ENCODE results near the gene SRRM4. TPM values are rescaled to one million over a fixed set of nuclear protein-coding genes. Genes with fewer than 3 reads are reported as not detected.

The SRRM4 gene
- total RNA-seq, 1 experiment from 2014 or later, result not detected

GRCh38 chr12:119069147-119069642 lies 87.9 kb downstream of the SRRM4 start:
- no TSS peak for BruUV-seq (replicated peaks)
- H3K9me3 Mint-ChIP-seq (ENCODE audit: unreplicated experiment), result peaks cover 20% of the 10 kb centered on the region
- no peaks in the 10 kb centered on the region for H3K27me3 Mint-ChIP-seq (ENCODE audit: insufficient read depth, unreplicated experiment)
- ChIA-PET POLR2A (no interaction called here), CTCF (no interaction called here)
- no peak overlapping the region for H3K27ac Mint-ChIP-seq (ENCODE audit: low read depth, unreplicated experiment)
- no peak overlapping the region for H3K4me3 Mint-ChIP-seq (ENCODE audit: unreplicated experiment)
- DNase-seq (ENCODE audit: unreplicated experiment), result no peak
- no peaks in the 10 kb centered on the region for H3K4me1 Mint-ChIP-seq (ENCODE audit: insufficient read depth, unreplicated experiment)
- no peak for TF ChIP-seq CTCF (IDR thresholded peaks at IDR 0.05; ENCODE audit: unreplicated experiment)
- H3K36me3 Mint-ChIP-seq (ENCODE audit: insufficient read depth, unreplicated experiment), result no peaks in the 10 kb centered on the region
- intact Hi-C loops (cut with micrococcal nuclease), result no loop called here

- no peak overlapping the region for H3K4me3 Mint-ChIP-seq (ENCODE audit: unreplicated experiment)
- H3K27ac Mint-ChIP-seq (ENCODE audit: low read depth, unreplicated experiment), result no peak overlapping the region
- no peak for DNase-seq (ENCODE audit: unreplicated experiment)
- TF ChIP-seq CTCF (IDR thresholded peaks at IDR 0.05; ENCODE audit: unreplicated experiment), result no peak
- ChIA-PET CTCF (interaction anchor here (0.6 kb wide), 1 partner anchor 374 kb away, joined by 3 read pairs; no protein-coding TSS in a partner anchor), POLR2A (no interaction called here)
- intact Hi-C loops (cut with micrococcal nuclease), result no loop called here
- H3K36me3 Mint-ChIP-seq (ENCODE audit: insufficient read depth, unreplicated experiment), result no peaks in the 10 kb centered on the region
- no peaks in the 10 kb centered on the region for H3K4me1 Mint-ChIP-seq (ENCODE audit: insufficient read depth, unreplicated experiment)
- H3K27me3 Mint-ChIP-seq (ENCODE audit: insufficient read depth, unreplicated experiment), result no peaks in the 10 kb centered on the region
- peaks cover 20% of the 10 kb centered on the region for H3K9me3 Mint-ChIP-seq (ENCODE audit: unreplicated experiment)
- no TSS peak for BruUV-seq (replicated peaks)
These were observed 89.8 kb downstream of the SRRM4 start for GRCh38 chr12:119071176-119071575.

- peaks cover 16% of the 10 kb centered on the region for H3K9me3 Mint-ChIP-seq (ENCODE audit: unreplicated experiment)
- BruUV-seq (replicated peaks), result no TSS peak
- ChIA-PET CTCF (no interaction called here), POLR2A (no interaction called here)
- H3K27ac Mint-ChIP-seq (ENCODE audit: low read depth, unreplicated experiment), result no peak overlapping the region
- intact Hi-C loops (cut with micrococcal nuclease), result no loop called here
- no peak for TF ChIP-seq CTCF (IDR thresholded peaks at IDR 0.05; ENCODE audit: unreplicated experiment)
- no peaks in the 10 kb centered on the region for H3K27me3 Mint-ChIP-seq (ENCODE audit: insufficient read depth, unreplicated experiment)
- H3K4me1 Mint-ChIP-seq (ENCODE audit: insufficient read depth, unreplicated experiment), result no peaks in the 10 kb centered on the region
- no peaks in the 10 kb centered on the region for H3K36me3 Mint-ChIP-seq (ENCODE audit: insufficient read depth, unreplicated experiment)
- no peak overlapping the region for H3K4me3 Mint-ChIP-seq (ENCODE audit: unreplicated experiment)
- no peak for DNase-seq (ENCODE audit: unreplicated experiment)
These were observed 90.4 kb downstream of the SRRM4 start for GRCh38 chr12:119071638-119072231.

GRCh38 chr12:119072440-119072839 lies 91.1 kb downstream of the SRRM4 start:
- ChIA-PET POLR2A (no interaction called here), CTCF (no interaction called here)
- BruUV-seq (replicated peaks), result no TSS peak
- DNase-seq (ENCODE audit: unreplicated experiment), result no peak
- no peak overlapping the region for H3K4me3 Mint-ChIP-seq (ENCODE audit: unreplicated experiment)
- H3K27ac Mint-ChIP-seq (ENCODE audit: low read depth, unreplicated experiment), result no peak overlapping the region
- no peaks in the 10 kb centered on the region for H3K4me1 Mint-ChIP-seq (ENCODE audit: insufficient read depth, unreplicated experiment)
- intact Hi-C loops (cut with micrococcal nuclease), result no loop called here
- H3K9me3 Mint-ChIP-seq (ENCODE audit: unreplicated experiment), result peaks cover 11% of the 10 kb centered on the region
- H3K27me3 Mint-ChIP-seq (ENCODE audit: insufficient read depth, unreplicated experiment), result no peaks in the 10 kb centered on the region
- no peak for TF ChIP-seq CTCF (IDR thresholded peaks at IDR 0.05; ENCODE audit: unreplicated experiment)
- no peaks in the 10 kb centered on the region for H3K36me3 Mint-ChIP-seq (ENCODE audit: insufficient read depth, unreplicated experiment)
